SKM-1 treated with dmso at 0.1 percent for 144 hours (cell line): Measurements from ENCODE around the gene MYBPC3.

Experiments used
- DNase-seq: peaks from one replicate; lab custom pipeline; 2025; ENCODE audit not compliant: unreplicated experiment; lab: John Stamatoyannopoulos, UW

Gene MYBPC3

GRCh38 chr11:47384498-47384897, 32.0 kb upstream of the MYBPC3 start:
- DNase-seq = no peak

- DNase-seq = no peak
Observed at GRCh38 chr11:47383071-47383470, 30.6 kb upstream of the MYBPC3 start.

GRCh38 chr11:47380078-47380477, 27.6 kb upstream of the MYBPC3 start:
- no peak for DNase-seq

GRCh38 chr11:47379317-47379716, 26.8 kb upstream of the MYBPC3 start:
- no peak for DNase-seq

- no peak for DNase-seq
Observed at GRCh38 chr11:47378836-47379170, 26.3 kb upstream of the MYBPC3 start.

GRCh38 chr11:47378010-47378835, 25.7 kb upstream of the MYBPC3 start, which contains the start of gene SPI1:
Gene SPI1 (minus strand): TSS chr11:47378547. CDS start chr11:47378353, 194 bp downstream.
- DNase-seq = peak; percentile 92

- no peak for DNase-seq
Observed at GRCh38 chr11:47377571-47378009, 25.1 kb upstream of the MYBPC3 start.

GRCh38 chr11:47376525-47377371, 24.2 kb upstream of the MYBPC3 start:
- DNase-seq = peak; percentile 51

- no peak for DNase-seq
Observed at GRCh38 chr11:47376107-47376524, 23.6 kb upstream of the MYBPC3 start.

GRCh38 chr11:47375546-47376085, 23.1 kb upstream of the MYBPC3 start:
- no peak for DNase-seq

- no peak for DNase-seq
Observed at GRCh38 chr11:47375020-47375419, 22.5 kb upstream of the MYBPC3 start.

- no peak for DNase-seq
Observed at GRCh38 chr11:47374720-47375019, 22.2 kb upstream of the MYBPC3 start.

- DNase-seq = peak; percentile 57
Observed at GRCh38 chr11:47373876-47374719, 21.6 kb upstream of the MYBPC3 start.

GRCh38 chr11:47372422-47372821, 19.9 kb upstream of the MYBPC3 start:
- DNase-seq = no peak

GRCh38 chr11:47369676-47370075, 17.2 kb upstream of the MYBPC3 start:
- no peak for DNase-seq

- no peak for DNase-seq
Observed at GRCh38 chr11:47366020-47366490, 13.6 kb upstream of the MYBPC3 start.

GRCh38 chr11:47361419-47361818, 8.9 kb upstream of the MYBPC3 start:
- DNase-seq = no peak

- DNase-seq = no peak
Observed at GRCh38 chr11:47360341-47360740, 7.8 kb upstream of the MYBPC3 start.

- DNase-seq = peak; percentile 79
Observed at GRCh38 chr11:47359586-47359985, 7.1 kb upstream of the MYBPC3 start.

- no peak for DNase-seq
Observed at GRCh38 chr11:47359162-47359561, 6.7 kb upstream of the MYBPC3 start.

GRCh38 chr11:47358731-47359051, 6.2 kb upstream of the MYBPC3 start:
- no peak for DNase-seq
